Astrocyte (in vitro differentiated cells and primary cell): ENCODE results near the gene NOD1. TPM values are rescaled to one million over a fixed set of nuclear protein-coding genes. Genes with fewer than 3 reads are reported as not detected.
"Not testable (repeated sequence)": the region's sequence is repeated elsewhere in the genome, so short reads cannot be mapped to it uniquely, and the experiment has no call there.

Experiments used
- DNase-seq: peaks from one replicate; pipeline ENCODE4 v3.0.0-alpha.2; 2010; ENCODE audit warnings: low read depth
- FAIRE-seq: peaks from 2 replicates; lab custom pipeline; 2011; peaks lifted over from hg19 to GRCh38; lab: Jason Lieb, UNC
- H2AFZ ChIP-seq: 2 replicates; pipeline ENCODE4 v1.6.0; 2012; ENCODE audit warnings: low read depth, low read length, inconsistent platforms
- H3K27ac ChIP-seq: 2 replicates; pipeline ENCODE4 v1.5.1; 2011; ENCODE audit warnings: low read depth, low read length, inconsistent platforms
- H3K27me3 ChIP-seq: 2 replicates; pipeline ENCODE4 v1.6.0; 2011; ENCODE audit warnings: low read length, inconsistent platforms; ENCODE audit not compliant: insufficient read depth
- H3K36me3 ChIP-seq: 2 replicates; pipeline ENCODE4 v1.5.1; 2011; ENCODE audit warnings: low read length, inconsistent platforms; ENCODE audit not compliant: insufficient read depth
- H3K4me1 ChIP-seq: 2 replicates; pipeline ENCODE4 v1.5.1; 2011; ENCODE audit warnings: low read length, inconsistent platforms; ENCODE audit not compliant: insufficient read depth
- H3K4me2 ChIP-seq: 2 replicates; pipeline ENCODE4 v1.6.0; 2012; ENCODE audit warnings: low read length, inconsistent platforms
- H3K4me3 ChIP-seq: 2 replicates; pipeline ENCODE4 v1.5.1; 2011; ENCODE audit warnings: low read depth, mild to moderate bottlenecking, low read length, inconsistent platforms; ENCODE audit not compliant: insufficient read depth
- H3K79me2 ChIP-seq: 2 replicates; pipeline ENCODE4 v1.6.0; 2012; ENCODE audit warnings: mild to moderate bottlenecking, low read length, inconsistent platforms; ENCODE audit not compliant: insufficient read depth
- H3K9ac ChIP-seq: 2 replicates; pipeline ENCODE4 v1.6.0; 2012; ENCODE audit warnings: mild to moderate bottlenecking, low read length, inconsistent platforms
- H3K9me3 ChIP-seq: 2 replicates; pipeline ENCODE4 v1.5.1; 2012; ENCODE audit warnings: low read depth, mild to moderate bottlenecking, low read length, inconsistent platforms; ENCODE audit not compliant: insufficient read depth
- H4K20me1 ChIP-seq: 2 replicates; pipeline ENCODE4 v1.6.0; 2012; ENCODE audit warnings: low read length, inconsistent platforms; ENCODE audit not compliant: insufficient read depth
- H3K27ac Mint-ChIP-seq: one replicate; pipeline ENCODE4 v1.8.0; 2021; ENCODE audit warnings: mild to moderate bottlenecking, mixed read lengths; ENCODE audit not compliant: unreplicated experiment
- H3K27me3 Mint-ChIP-seq: one replicate; pipeline ENCODE4 v1.8.0; 2021; ENCODE audit warnings: low read depth, mixed read lengths; ENCODE audit not compliant: unreplicated experiment
- H3K36me3 Mint-ChIP-seq: one replicate; pipeline ENCODE4 v1.8.0; 2021; ENCODE audit warnings: low read depth, mixed read lengths; ENCODE audit not compliant: unreplicated experiment
- H3K4me1 Mint-ChIP-seq: one replicate; pipeline ENCODE4 v1.8.0; 2021; ENCODE audit warnings: low read depth, mixed read lengths; ENCODE audit not compliant: unreplicated experiment
- H3K4me3 Mint-ChIP-seq: one replicate; pipeline ENCODE4 v1.8.0; 2021; ENCODE audit warnings: mild to moderate bottlenecking, moderate library complexity, mixed read lengths; ENCODE audit not compliant: unreplicated experiment
- H3K9me3 Mint-ChIP-seq: one replicate; pipeline ENCODE4 v1.8.0; 2021; ENCODE audit warnings: mild to moderate bottlenecking, mixed read lengths; ENCODE audit not compliant: unreplicated experiment
- CTCF ChIP-seq: IDR thresholded peaks from 2 replicates; pipeline ENCODE4 v1.5.1; 2011; ENCODE audit warnings: low read depth, mild to moderate bottlenecking, inconsistent platforms, low read length, moderate library complexity; ENCODE audit not compliant: insufficient read depth
- EZH2 ChIP-seq: IDR thresholded peaks from 2 replicates; pipeline ENCODE4 v1.6.1; 2012; ENCODE audit warnings: mild to moderate bottlenecking, low read length, inconsistent platforms; ENCODE audit not compliant: insufficient read depth
- total RNA-seq: library from RNA; stranded (reverse); gene quantifications from 2 replicates; pipeline ENCODE4 v1.2.1, GENCODE V29; 2021

The NOD1 gene
- total RNA-seq, 1 donor from 2014 or later, result 9.7 TPM

GRCh38 chr7:30511494-30511893 is 32.9 kb upstream of the NOD1 start:
- Mint-ChIP-seq H3K4me3 (no peak overlapping the region), H3K9me3 (no peaks in the 10 kb centered on the region), H3K27me3 (no peaks in the 10 kb centered on the region), H3K4me1 (no peaks in the 10 kb centered on the region), H3K27ac (no peak overlapping the region), H3K36me3 (no peaks in the 10 kb centered on the region)
- Histone ChIP-seq H4K20me1 (no peaks in the 10 kb centered on the region), H3K4me3 (no peak overlapping the region), H3K36me3 (no peaks in the 10 kb centered on the region), H3K9me3 (no peaks in the 10 kb centered on the region), H3K27me3 (no peaks in the 10 kb centered on the region), H3K4me2 (no peak overlapping the region), H3K4me1 (no peaks in the 10 kb centered on the region), H3K79me2 (no peaks in the 10 kb centered on the region), H2AFZ (no peak overlapping the region), H3K27ac (no peak overlapping the region), H3K9ac (no peak overlapping the region)
- no peak for DNase-seq
- no peak for TF ChIP-seq EZH2
- no peak for TF ChIP-seq CTCF
- FAIRE-seq, result no peak

- H3K4me1 Mint-ChIP-seq, result no peaks in the 10 kb centered on the region
- Histone ChIP-seq H4K20me1 (no peaks in the 10 kb centered on the region), H3K79me2 (no peaks in the 10 kb centered on the region), H3K4me3 (no peak overlapping the region), H3K27me3 (no peaks in the 10 kb centered on the region), H3K9ac (no peak overlapping the region), H3K4me2 (no peak overlapping the region), H3K9me3 (no peaks in the 10 kb centered on the region), H3K27ac (no peak overlapping the region), H2AFZ (no peak overlapping the region), H3K36me3 (no peaks in the 10 kb centered on the region), H3K4me1 (no peaks in the 10 kb centered on the region)
- FAIRE-seq (peak; percentile 5), DNase-seq (peak; percentile 8)
- peak; percentile 80 for TF ChIP-seq CTCF
- no peak for TF ChIP-seq EZH2
- H3K27ac Mint-ChIP-seq, result no peak overlapping the region
- no peaks in the 10 kb centered on the region for H3K27me3 Mint-ChIP-seq
- peaks cover 2% of the 10 kb centered on the region for H3K36me3 Mint-ChIP-seq
- H3K4me3 Mint-ChIP-seq, result no peak overlapping the region
- H3K9me3 Mint-ChIP-seq, result no peaks in the 10 kb centered on the region
Measured at GRCh38 chr7:30510124-30511075, 31.8 kb upstream of the NOD1 start.

GRCh38 chr7:30509171-30509857 is 30.7 kb upstream of the NOD1 start:
- not testable (repeated sequence) for H3K9me3 ChIP-seq, FAIRE-seq, H3K79me2 ChIP-seq, H3K36me3 Mint-ChIP-seq, H3K27me3 ChIP-seq, H3K4me2 ChIP-seq, H3K4me1 Mint-ChIP-seq, H3K4me3 ChIP-seq, H3K27me3 Mint-ChIP-seq, H3K9me3 Mint-ChIP-seq, H4K20me1 ChIP-seq, H3K27ac ChIP-seq, H2AFZ ChIP-seq, H3K9ac ChIP-seq, H3K4me1 ChIP-seq, H3K36me3 ChIP-seq, H3K4me3 Mint-ChIP-seq, DNase-seq, H3K27ac Mint-ChIP-seq

GRCh38 chr7:30507346-30507900 is 28.8 kb upstream of the NOD1 start:
- FAIRE-seq, H3K36me3 Mint-ChIP-seq, H3K4me3 ChIP-seq, H3K36me3 ChIP-seq, H3K4me2 ChIP-seq, DNase-seq, H3K9me3 ChIP-seq, H2AFZ ChIP-seq, H3K27ac Mint-ChIP-seq, H3K9me3 Mint-ChIP-seq, H3K27me3 ChIP-seq, H3K4me3 Mint-ChIP-seq, H3K9ac ChIP-seq, H3K27me3 Mint-ChIP-seq, H3K4me1 Mint-ChIP-seq, H3K27ac ChIP-seq: not testable (repeated sequence)
- peaks cover 22% of the 10 kb centered on the region for H3K79me2 ChIP-seq
- peaks cover 11% of the 10 kb centered on the region for H4K20me1 ChIP-seq
- H3K4me1 ChIP-seq, result peaks cover 11% of the 10 kb centered on the region
